GM12878 (cell line): ENCODE measurements around the gene B3GNT3.

Source experiments
- ESRRA ChIP-seq: IDR thresholded peaks from 2 replicates; pipeline ENCODE4 v1.6.1; 2012; ENCODE audit warnings: mild to moderate bottlenecking, low read length, improper control_type of control experiment
- NFYA ChIP-seq: IDR thresholded peaks from 2 replicates; pipeline ENCODE4 v1.6.1; 2011; ENCODE audit warnings: low read depth, mild to moderate bottlenecking, low read length, improper control_type of control experiment, borderline replicate concordance

DNA sequence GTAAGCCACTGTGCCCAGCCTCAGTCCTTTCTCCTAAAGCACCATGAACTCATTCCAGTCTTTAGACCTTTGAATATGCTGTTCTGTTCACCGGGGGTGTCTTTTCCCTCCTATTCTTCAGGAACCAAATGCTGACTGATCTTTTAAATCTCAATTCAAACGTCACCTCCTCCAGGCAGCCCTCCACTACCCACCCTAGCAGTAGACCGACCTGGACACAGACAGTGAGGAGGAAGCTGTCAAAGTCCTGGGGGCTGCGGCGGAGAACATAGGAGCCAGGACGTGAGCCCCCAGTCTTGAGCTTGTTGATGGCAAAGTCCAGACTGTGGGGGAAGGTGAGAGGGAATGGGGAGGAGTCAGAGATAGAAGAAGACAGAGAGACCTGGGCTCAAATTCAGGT, 45.1 kb downstream of the B3GNT3 start:
- TF ChIP-seq NFYA (no peak), ESRRA (no peak)
